Common myeloid progenitor, CD34-positive (primary cell): Measurements from ENCODE around the gene TTYH1.

Experiments
- CTCF ChIA-PET: fragments of 350-600 bp; sonication (Branson Sonifier 250); formaldehyde crosslinking; loops from one replicate; lab custom pipeline; 2021; ENCODE audit warnings: antibody characterized with exemption; lab: Charles Lee
- POLR2A ChIA-PET: fragments of 350-600 bp; sonication (Branson Sonifier 250); formaldehyde crosslinking; loops from one replicate; lab custom pipeline; 2021; ENCODE audit warnings: antibody characterized with exemption; lab: Charles Lee
- DNase-seq, 3 donors: peaks; one replicate each; pipeline versions ENCODE4 v3.0.0 to v3.0.0-alpha.2; 2013
- H3K27ac ChIP-seq, 2 experiments: 1 replicate in 1 of 2; 2 replicates in 1 of 2; pipeline ENCODE4 v1.7.0; 2013; ENCODE audit warnings: inconsistent platforms in 2 of 2, low read length in 2 of 2, mild to moderate bottlenecking in 2 of 2, low read depth in 1 of 2, moderate library complexity in 1 of 2; ENCODE audit not compliant: severe bottlenecking in 2 of 2, insufficient read depth in 1 of 2, poor library complexity in 1 of 2
- H3K27me3 ChIP-seq, 5 experiments: replicated peaks in 2 of 5; 1 replicate in 3 of 5; 2 replicates in 2 of 5; pipeline versions ENCODE4 v1.6.1 to v1.7.0; 2013; ENCODE audit warnings: low read length in 4 of 5, mild to moderate bottlenecking in 2 of 5, moderate library complexity in 2 of 5, inconsistent platforms in 1 of 5; ENCODE audit not compliant: insufficient read depth in 5 of 5, control insufficient read depth in 4 of 5
- H3K36me3 ChIP-seq, 4 experiments: 1 replicate in 2 of 4; 2 replicates in 2 of 4; pipeline versions ENCODE4 v1.6.1 to v1.7.0; 2013; ENCODE audit warnings: low read length in 3 of 4, control low read depth in 1 of 4, mild to moderate bottlenecking in 1 of 4; ENCODE audit not compliant: control insufficient read depth in 4 of 4, insufficient read depth in 4 of 4
- H3K4me1 ChIP-seq, 4 experiments: 1 replicate in 3 of 4; 2 replicates in 1 of 4; pipeline versions ENCODE4 v1.6.1 to v1.7.1; 2013; ENCODE audit warnings: low read length in 3 of 4, mild to moderate bottlenecking in 3 of 4, control low read depth in 1 of 4, inconsistent platforms in 1 of 4, moderate library complexity in 1 of 4; ENCODE audit not compliant: control insufficient read depth in 4 of 4, insufficient read depth in 4 of 4; ENCODE audit errors: control extremely low read depth in 1 of 4
- H3K4me3 ChIP-seq, 7 experiments: 1 replicate in 4 of 7; 2 replicates in 3 of 7; pipeline versions ENCODE4 v1.5.1 to v1.7.0; 2013; ENCODE audit warnings: mild to moderate bottlenecking in 7 of 7, low read length in 6 of 7, moderate library complexity in 6 of 7, inconsistent platforms in 2 of 7, low read depth in 2 of 7, control low read depth in 1 of 7; ENCODE audit not compliant: insufficient read depth in 4 of 7, control insufficient read depth in 1 of 7; ENCODE audit errors: extremely low read depth in 1 of 7
- H3K9me3 ChIP-seq, 5 experiments: 1 replicate in 4 of 5; 2 replicates in 1 of 5; pipeline versions ENCODE4 v1.6.1 to v1.7.1; 2013; ENCODE audit warnings: low read length in 4 of 5, mild to moderate bottlenecking in 2 of 5, inconsistent platforms in 1 of 5, low read depth in 1 of 5, moderate library complexity in 1 of 5; ENCODE audit not compliant: control insufficient read depth in 4 of 5, insufficient read depth in 2 of 5; ENCODE audit errors: control extremely low read depth in 1 of 5
- WGBS: methylation state at CpG from one replicate; pipeline ENCODE4 v1.1.5; 2013; ENCODE audit not compliant: insufficient coverage; 5-methylcytosine and 5-hydroxymethylcytosine counted together

Gene TTYH1

GRCh38 chr19:54457773-54458647 is 42.7 kb downstream of the TTYH1 start:
- no peaks in the 10 kb centered on the region for H3K9me3 ChIP-seq
- 96% methylated on average over 37 of the region's 42 CpGs for WGBS
- no peak overlapping the region for H3K27ac ChIP-seq
- no peaks in the 10 kb centered on the region for H3K27me3 ChIP-seq
- peaks cover 11 to 91% (median 67%) of the 10 kb centered on the region in 4 experiments for H3K36me3 ChIP-seq
- POLR2A ChIA-PET, result interaction anchor here (0.5 kb wide), 1 partner anchor 10 kb away, joined by 3 read pairs; no protein-coding TSS in a partner anchor
- no peak for DNase-seq
- H3K4me3 ChIP-seq, result no peak overlapping the region
- H3K4me1 ChIP-seq, result peaks cover 0 to 29% (median 20%) of the 10 kb centered on the region in 4 experiments
- CTCF ChIA-PET, result interaction anchor here (1.6 kb wide), 1 partner anchor 10 kb away, joined by 4 read pairs; no protein-coding TSS in a partner anchor

- 100% methylated on average over 9 of the region's 11 CpGs for WGBS
- CTCF ChIA-PET, result interaction anchor here (1.6 kb wide), 2 partner anchors 8 to 10 kb away, joined by 4 to 5 read pairs; no protein-coding TSS in a partner anchor
- Histone ChIP-seq H3K9me3 (no peaks in the 10 kb centered on the region), H3K27me3 (no peaks in the 10 kb centered on the region), H3K27ac (no peak overlapping the region), H3K4me3 (no peak overlapping the region), H3K36me3 (peaks cover 8 to 83% (median 60%) of the 10 kb centered on the region in 4 experiments), H3K4me1 (peaks cover 0 to 36% (median 26%) of the 10 kb centered on the region in 4 experiments)
- DNase-seq, result no peak
- POLR2A ChIA-PET, result interaction anchor here (0.5 kb wide), 1 partner anchor 10 kb away, joined by 3 read pairs; no protein-coding TSS in a partner anchor
These were observed 43.5 kb downstream of the TTYH1 start for GRCh38 chr19:54458648-54459281.

GRCh38 chr19:54459282-54460229 is 44.3 kb downstream of the TTYH1 start:
- H3K4me3 ChIP-seq, result no peak overlapping the region
- no peak for DNase-seq
- ChIA-PET CTCF (interaction anchor here (1.6 kb wide), 2 partner anchors 9 to 11 kb away, joined by 4 to 5 read pairs; no protein-coding TSS in a partner anchor), POLR2A (interaction anchor here (0.6 kb wide), 1 partner anchor 921 kb away, joined by 4 read pairs; no protein-coding TSS in a partner anchor)
- H3K27me3 ChIP-seq, result no peaks in the 10 kb centered on the region
- H3K4me1 ChIP-seq, result peaks cover 0 to 44% (median 33%) of the 10 kb centered on the region in 4 experiments
- 95% methylated on average over 16 of the region's 16 CpGs for WGBS
- peak overlapping the region in 1 of 2 experiments; percentile 43 for H3K27ac ChIP-seq
- no peaks in the 10 kb centered on the region for H3K9me3 ChIP-seq
- peaks cover 7 to 75% (median 52%) of the 10 kb centered on the region in 4 experiments for H3K36me3 ChIP-seq

- H3K27ac ChIP-seq, result peak overlapping the region in 1 of 2 experiments; percentile 43
- ChIA-PET POLR2A (interaction anchor here (0.6 kb wide), 1 partner anchor 922 kb away, joined by 4 read pairs; no protein-coding TSS in a partner anchor), CTCF (interaction anchor here (1.6 kb wide), 1 partner anchor 10 kb away, joined by 5 read pairs; no protein-coding TSS in a partner anchor)
- DNase-seq, result no peak
- H3K36me3 ChIP-seq, result peaks cover 5 to 67% (median 46%) of the 10 kb centered on the region in 4 experiments
- H3K4me3 ChIP-seq, result no peak overlapping the region
- H3K27me3 ChIP-seq, result no peaks in the 10 kb centered on the region
- whole genome bisulfite sequencing, result 64% methylated on average over 18 of the region's 39 CpGs
- H3K9me3 ChIP-seq, result no peaks in the 10 kb centered on the region
- peaks cover 0 to 51% (median 38%) of the 10 kb centered on the region in 4 experiments for H3K4me1 ChIP-seq
These were observed 45.2 kb downstream of the TTYH1 start for GRCh38 chr19:54460230-54461005.

GRCh38 chr19:54461210-54461609 is 45.9 kb downstream of the TTYH1 start:
- WGBS, result 93% methylated on average over 20 of the region's 27 CpGs
- ChIA-PET CTCF (no interaction called here), POLR2A (no interaction called here)
- no peak overlapping the region for H3K4me3 ChIP-seq
- peaks cover 5 to 59% (median 39%) of the 10 kb centered on the region in 4 experiments for H3K36me3 ChIP-seq
- no peak for DNase-seq
- no peak overlapping the region for H3K27ac ChIP-seq
- H3K9me3 ChIP-seq, result no peaks in the 10 kb centered on the region
- peaks cover 0 to 51% (median 38%) of the 10 kb centered on the region in 4 experiments for H3K4me1 ChIP-seq
- H3K27me3 ChIP-seq, result peaks cover 0 to 3% (median 0%) of the 10 kb centered on the region in 5 experiments
